Neutrophil (primary cell): ENCODE measurements around the gene KCNQ2.

Experiments
- H3K27ac ChIP-seq: fragments of 200-600 bp; sonication (generic); 2 replicates; pipeline ENCODE4 v1.5.1; 2016; ENCODE audit warnings: mild to moderate bottlenecking, moderate library complexity
- H3K27me3 ChIP-seq: fragments of 200-600 bp; sonication (generic); 2 replicates; pipeline ENCODE4 v1.6.0; 2016; ENCODE audit warnings: mild to moderate bottlenecking
- H3K36me3 ChIP-seq: fragments of 200-600 bp; sonication (generic); 2 replicates; pipeline ENCODE4 v1.5.1; 2017
- H3K4me1 ChIP-seq, 2 experiments: fragments of 200-600 bp in 1 of 2; sonication (generic) in 1 of 2; 1 replicate in 1 of 2; 2 replicates in 1 of 2; pipeline versions ENCODE4 v1.5.1 to v1.6.1; 2013 to 2016; ENCODE audit warnings: low read depth in 1 of 2, low read length in 1 of 2, mild to moderate bottlenecking in 1 of 2, moderate library complexity in 1 of 2; ENCODE audit not compliant: control insufficient read depth in 1 of 2, insufficient read depth in 1 of 2
- H3K4me3 ChIP-seq, 2 experiments: fragments of 200-600 bp in 1 of 2; sonication (generic) in 1 of 2; 1 replicate in 1 of 2; 2 replicates in 1 of 2; pipeline ENCODE4 v1.5.1; 2013 to 2016; ENCODE audit warnings: low read depth in 1 of 2, low read length in 1 of 2, mild to moderate bottlenecking in 1 of 2, moderate library complexity in 1 of 2
- H3K9me3 ChIP-seq: fragments of 200-600 bp; sonication (generic); 2 replicates; pipeline ENCODE4 v1.5.1; 2016
- CTCF ChIP-seq: fragments of 200-600 bp; sonication (generic); IDR thresholded peaks from 2 replicates; pipeline ENCODE4 v1.5.1; 2016; ENCODE audit warnings: antibody characterized with exemption

Gene KCNQ2

GRCh38 chr20:63367446-63368055, 104.9 kb downstream of the KCNQ2 start:
- TF ChIP-seq CTCF: no peak

GRCh38 chr20:63366390-63367365, 105.8 kb downstream of the KCNQ2 start:
- Histone ChIP-seq H3K27ac (no peak overlapping the region), H3K36me3 (no peaks in the 10 kb centered on the region), H3K9me3 (no peaks in the 10 kb centered on the region), H3K4me1 (no peaks in the 10 kb centered on the region), H3K27me3 (peaks cover 39% of the 10 kb centered on the region), H3K4me3 (no peak overlapping the region)
- TF ChIP-seq CTCF: no peak

More at GRCh38 chr20:63367446-63368055, 104.9 kb downstream of the KCNQ2 start:
- Histone ChIP-seq H3K4me3 (no peak overlapping the region), H3K27ac (no peak overlapping the region), H3K4me1 (no peaks in the 10 kb centered on the region), H3K27me3 (peaks cover 31% of the 10 kb centered on the region), H3K9me3 (no peaks in the 10 kb centered on the region), H3K36me3 (no peaks in the 10 kb centered on the region)

- no peak overlapping the region for H3K27ac ChIP-seq
- no peaks in the 10 kb centered on the region for H3K4me1 ChIP-seq
- H3K27me3 ChIP-seq: peaks cover 40% of the 10 kb centered on the region
- no peaks in the 10 kb centered on the region for H3K36me3 ChIP-seq
- no peaks in the 10 kb centered on the region for H3K9me3 ChIP-seq
- no peak overlapping the region for H3K4me3 ChIP-seq
- TF ChIP-seq CTCF: no peak
These were observed 106.7 kb downstream of the KCNQ2 start for GRCh38 chr20:63365601-63366389.

- H3K27ac ChIP-seq: no peak overlapping the region
- H3K9me3 ChIP-seq: no peaks in the 10 kb centered on the region
- no peak overlapping the region for H3K4me3 ChIP-seq
- no peaks in the 10 kb centered on the region for H3K4me1 ChIP-seq
- no peak for TF ChIP-seq CTCF
- H3K36me3 ChIP-seq: no peaks in the 10 kb centered on the region
- peaks cover 48% of the 10 kb centered on the region for H3K27me3 ChIP-seq
These were observed 107.5 kb downstream of the KCNQ2 start for GRCh38 chr20:63364801-63365585.
